ENCODE measurements around the gene TNRC6B. TPM values are rescaled to one million over a fixed set of nuclear protein-coding genes. Genes with fewer than 3 reads are reported as not detected.

The TNRC6B gene
- total RNA-seq, 1 experiment from 2014 or later, result 62.7 TPM

GRCh38 chr22:40289991-40290459, 112.3 kb downstream of the TNRC6B start:
- Histone ChIP-seq H3K79me2 (ENCODE audit: low read depth) (no peaks in the 10 kb centered on the region), H4K20me1 (ENCODE audit: insufficient read depth) (no peaks in the 10 kb centered on the region), H3K27ac (no peak overlapping the region), H3F3A (ENCODE audit: insufficient read depth, low read depth) (no peaks in the 10 kb centered on the region), H3K4me3 (no peak overlapping the region), H3K9me3 (ENCODE audit: insufficient read depth, low read depth) (no peaks in the 10 kb centered on the region), H3K4me2 (no peak overlapping the region), H3K9me2 (ENCODE audit: insufficient read depth) (no peaks in the 10 kb centered on the region), H3K36me3 (ENCODE audit: low read depth) (peaks cover 18% of the 10 kb centered on the region; the same call in 1 of the 2 replicates), H3K4me1 (replicated peaks; ENCODE audit: insufficient read depth) (no peaks in the 10 kb centered on the region), H3K27me3 (ENCODE audit: insufficient read depth, low read depth) (no peaks in the 10 kb centered on the region), H2AFZ (no peak overlapping the region)
- ChIA-PET POLR2A (ENCODE audit: unreplicated experiment) (no interaction called here), CTCF (no interaction called here)
- BruUV-seq (replicated peaks), result no TSS peak
- no peak for TF ChIP-seq CTCF (conservative IDR thresholded peaks at IDR 0.05)
- no peak for TF ChIP-seq EZH2 (IDR thresholded peaks at IDR 0.05; ENCODE audit: low read depth)
- DNase-seq, result no peak
- intact Hi-C loops (cut with micrococcal nuclease; ENCODE audit: unreplicated experiment), result no loop called here

- Histone ChIP-seq H3K27ac (no peak overlapping the region), H3K36me3 (ENCODE audit: low read depth) (peaks cover 13% of the 10 kb centered on the region; the same call in 1 of the 2 replicates), H3K79me2 (ENCODE audit: low read depth) (no peaks in the 10 kb centered on the region), H2AFZ (no peak overlapping the region), H3K4me3 (no peak overlapping the region), H3K27me3 (ENCODE audit: insufficient read depth, low read depth) (no peaks in the 10 kb centered on the region), H3K4me1 (replicated peaks; ENCODE audit: insufficient read depth) (no peaks in the 10 kb centered on the region), H3F3A (ENCODE audit: insufficient read depth, low read depth) (no peaks in the 10 kb centered on the region), H3K9me3 (ENCODE audit: insufficient read depth, low read depth) (no peaks in the 10 kb centered on the region), H3K4me2 (no peak overlapping the region), H3K9me2 (ENCODE audit: insufficient read depth) (no peaks in the 10 kb centered on the region), H4K20me1 (ENCODE audit: insufficient read depth) (no peaks in the 10 kb centered on the region)
- ChIA-PET CTCF (no interaction called here), POLR2A (ENCODE audit: unreplicated experiment) (no interaction called here)
- TF ChIP-seq EZH2 (IDR thresholded peaks at IDR 0.05; ENCODE audit: low read depth) (no peak), CTCF (conservative IDR thresholded peaks at IDR 0.05) (no peak)
- intact Hi-C loops (cut with micrococcal nuclease; ENCODE audit: unreplicated experiment), result no loop called here
- no peak for DNase-seq
- no TSS peak for BruUV-seq (replicated peaks)
Observed at GRCh38 chr22:40290516-40290915, 112.8 kb downstream of the TNRC6B start.

- no peaks in the 10 kb centered on the region for H3K4me1 ChIP-seq (replicated peaks; ENCODE audit: insufficient read depth)
- no peaks in the 10 kb centered on the region for H3K9me3 ChIP-seq (ENCODE audit: insufficient read depth, low read depth)
- no TSS peak for BruUV-seq (replicated peaks)
- intact Hi-C loops (cut with micrococcal nuclease; ENCODE audit: unreplicated experiment), result no loop called here
- POLR2A ChIA-PET (ENCODE audit: unreplicated experiment), result no interaction called here
- no peak overlapping the region for H3K4me2 ChIP-seq
- H4K20me1 ChIP-seq (ENCODE audit: insufficient read depth), result no peaks in the 10 kb centered on the region
- no peak overlapping the region for H3K4me3 ChIP-seq
- H2AFZ ChIP-seq, result no peak overlapping the region
- DNase-seq, result no peak
- no peaks in the 10 kb centered on the region for H3K9me2 ChIP-seq (ENCODE audit: insufficient read depth)
- no peaks in the 10 kb centered on the region for H3F3A ChIP-seq (ENCODE audit: insufficient read depth, low read depth)
- TF ChIP-seq CTCF (conservative IDR thresholded peaks at IDR 0.05), result no peak
- no peak for TF ChIP-seq EZH2 (IDR thresholded peaks at IDR 0.05; ENCODE audit: low read depth)
- H3K79me2 ChIP-seq (ENCODE audit: low read depth), result no peaks in the 10 kb centered on the region
- CTCF ChIA-PET, result no interaction called here
- no peak overlapping the region for H3K27ac ChIP-seq
- H3K36me3 ChIP-seq (ENCODE audit: low read depth), result no peaks in the 10 kb centered on the region; the same call in 1 of the 2 replicates
- H3K27me3 ChIP-seq (ENCODE audit: insufficient read depth, low read depth), result no peaks in the 10 kb centered on the region
Observed at GRCh38 chr22:40294696-40295095, 117.0 kb downstream of the TNRC6B start.

Data from PC-9 (cell line).